Choroid plexus epithelial cell (primary cell): Measurements from ENCODE around the gene CYP17A1.

Experiments
- DNase-seq: peaks from one replicate; pipeline ENCODE4 v3.0.0-alpha.2; 2010; ENCODE audit warnings: low read depth
- H3K4me3 ChIP-seq: 2 replicates; pipeline ENCODE4 v1.5.1; 2011; ENCODE audit warnings: low read depth, mild to moderate bottlenecking, control low read depth, low read length, moderate library complexity
- CTCF ChIP-seq: conservative IDR thresholded peaks from 2 replicates; pipeline ENCODE4 v1.5.1; 2011; ENCODE audit warnings: low read depth, mild to moderate bottlenecking, control low read depth, inconsistent platforms, low read length, moderate library complexity

The CYP17A1 gene

GRCh38 chr10:102819054-102819453, 18.2 kb downstream of the CYP17A1 start:
- no peak overlapping the region for H3K4me3 ChIP-seq
- no peak for TF ChIP-seq CTCF
- DNase-seq = no peak

GRCh38 chr10:102817175-102817574, 20.0 kb downstream of the CYP17A1 start:
- no peak for DNase-seq
- no peak overlapping the region for H3K4me3 ChIP-seq
- TF ChIP-seq CTCF = no peak

GRCh38 chr10:102815790-102816549, 21.2 kb downstream of the CYP17A1 start:
- H3K4me3 ChIP-seq = no peak overlapping the region
- TF ChIP-seq CTCF = no peak
- DNase-seq = peak; percentile 97

GRCh38 chr10:102814873-102815661, 22.1 kb downstream of the CYP17A1 start:
- TF ChIP-seq CTCF = no peak
- peak; percentile 74 for DNase-seq

GRCh38 chr10:102814453-102814871, 22.8 kb downstream of the CYP17A1 start:
- no peak overlapping the region for H3K4me3 ChIP-seq
- peak; percentile 83 for DNase-seq
- no peak for TF ChIP-seq CTCF

More at GRCh38 chr10:102814873-102815661, 22.1 kb downstream of the CYP17A1 start:
- H3K4me3 ChIP-seq = no peak overlapping the region

GRCh38 chr10:102813734-102814452, 23.3 kb downstream of the CYP17A1 start:
- no peak overlapping the region for H3K4me3 ChIP-seq
- peak; percentile 76 for DNase-seq
- TF ChIP-seq CTCF = no peak
